SK-N-SH (cell line): ENCODE data around the gene LY6G6C. TPM values are rescaled to one million over a fixed set of nuclear protein-coding genes. Genes with fewer than 3 reads are reported as not detected.

Experiments used
- CTCF ChIA-PET: fragments of 300-600, 350-600 bp; formaldehyde crosslinking; extraction: SDS; loops from one replicate; lab custom pipeline; 2021; lab: Yijun Ruan, JAX
- POLR2A ChIA-PET: fragments of 350-600 bp; sonication (Branson Sonifier 250); formaldehyde crosslinking; extraction: SDS; loops from one replicate; lab custom pipeline; 2020; ENCODE audit warnings: antibody characterized with exemption, inconsistent platforms; lab: Yijun Ruan, JAX
- DNase-seq: peaks from one replicate; pipeline ENCODE4 v3.0.0; 2012
- H2AFZ ChIP-seq: fragments of 200-600 bp; sonication (generic); 2 replicates; pipeline ENCODE4 v1.8.1; 2016; ENCODE audit warnings: antibody characterized with exemption, mild to moderate bottlenecking, low read depth
- H3F3A ChIP-seq: fragments of 200-600 bp; sonication (generic); replicated peaks from 2 replicates; pipeline ENCODE3; 2016; ENCODE audit warnings: antibody characterized with exemption, mild to moderate bottlenecking; ENCODE audit not compliant: insufficient read depth
- H3K27ac ChIP-seq, 2 experiments: fragments of 200-500 bp in 1 of 2; fragments of 200-600 bp in 1 of 2; sonication (Bioruptor generic) in 1 of 2; sonication (generic), shearing (Covaris generic) in 1 of 2; 2 replicates each; pipeline versions ENCODE4 v1.5.1 to v1.6.1; 2014 to 2016; ENCODE audit warnings: low read depth in 2 of 2, inconsistent platforms in 1 of 2, low read length in 1 of 2, mild to moderate bottlenecking in 1 of 2, mixed read lengths in 1 of 2
- H3K27me3 ChIP-seq: fragments of 200-600 bp; sonication (generic), shearing (Covaris generic); 2 replicates; pipeline ENCODE4 v1.6.1; 2016; ENCODE audit warnings: mixed run types; ENCODE audit not compliant: insufficient read depth
- H3K36me3 ChIP-seq, 2 experiments: fragments of 200-500 bp in 1 of 2; fragments of 200-600 bp in 1 of 2; sonication (Bioruptor generic) in 1 of 2; sonication (generic) in 1 of 2; replicated peaks in 1 of 2; 2 replicates each; pipeline versions ENCODE3 to v1.5.1; 2014 to 2016; ENCODE audit warnings: low read length in 1 of 2, mild to moderate bottlenecking in 1 of 2; ENCODE audit not compliant: insufficient read depth in 2 of 2, control insufficient read depth in 1 of 2
- H3K4me1 ChIP-seq, 2 experiments: fragments of 200-500 bp in 1 of 2; fragments of 200-600 bp in 1 of 2; sonication (Bioruptor generic) in 1 of 2; sonication (generic), shearing (Covaris generic) in 1 of 2; 2 replicates each; pipeline versions ENCODE4 v1.5.1 to v1.6.1; 2014 to 2016; ENCODE audit warnings: low read depth in 1 of 2, low read length in 1 of 2, mixed run types in 1 of 2; ENCODE audit not compliant: insufficient read depth in 2 of 2, control insufficient read depth in 1 of 2
- H3K4me2 ChIP-seq: fragments of 200-600 bp; sonication (generic), shearing (Covaris generic); 2 replicates; pipeline ENCODE4 v1.6.1; 2017; ENCODE audit warnings: mixed run types
- H3K4me3 ChIP-seq, 2 experiments: fragments of 200-500 bp in 1 of 2; fragments of 200-600 bp in 1 of 2; sonication (Bioruptor generic) in 1 of 2; sonication (generic), shearing (Covaris generic) in 1 of 2; 2 replicates each; pipeline versions ENCODE4 v1.5.1 to v1.8.1; 2014 to 2016; ENCODE audit warnings: low read depth in 2 of 2, inconsistent platforms in 1 of 2, low read length in 1 of 2, mild to moderate bottlenecking in 1 of 2, mixed read lengths in 1 of 2, moderate library complexity in 1 of 2
- H3K79me2 ChIP-seq: fragments of 200-600 bp; sonication (generic); 2 replicates; pipeline ENCODE4 v1.8.1; 2017; ENCODE audit warnings: mild to moderate bottlenecking; ENCODE audit not compliant: insufficient read depth
- H3K9ac ChIP-seq: fragments of 200-600 bp; sonication (generic); 2 replicates; pipeline ENCODE4 v1.6.1; 2017; ENCODE audit warnings: mixed run types
- H3K9me2 ChIP-seq: fragments of 200-600 bp; sonication (generic); 2 replicates; pipeline ENCODE4 v1.6.1; 2017; ENCODE audit warnings: mixed run types
- H3K9me3 ChIP-seq: fragments of 200-600 bp; sonication (generic); 2 replicates; pipeline ENCODE4 v1.6.1; 2017; ENCODE audit warnings: mixed run types, mild to moderate bottlenecking, moderate library complexity
- H4K20me1 ChIP-seq: fragments of 200-600 bp; sonication (generic); 2 replicates; pipeline ENCODE4 v1.6.1; 2017; ENCODE audit warnings: mild to moderate bottlenecking, mixed run types; ENCODE audit not compliant: insufficient read depth
- CHD2 ChIP-seq: fragments of 150-350 bp; IDR thresholded peaks from 2 replicates; pipeline ENCODE4 v1.6.1; 2018; ENCODE audit warnings: low read length; ENCODE audit not compliant: partially characterized antibody
- CTCF ChIP-seq: fragments of 200-600 bp; sonication (generic); IDR thresholded peaks from 2 replicates; pipeline ENCODE4 v1.6.1; 2017; ENCODE audit warnings: antibody characterized with exemption, mild to moderate bottlenecking, moderate library complexity
- FOSL2 ChIP-seq: IDR thresholded peaks from 2 replicates; pipeline ENCODE4 v1.4.0; 2012; ENCODE audit warnings: low read depth, mild to moderate bottlenecking, moderate library complexity, borderline replicate concordance
- FOXM1 ChIP-seq: IDR thresholded peaks from 2 replicates; pipeline ENCODE4 v1.4.0; 2012; ENCODE audit warnings: low read depth, mild to moderate bottlenecking
- GABPA ChIP-seq: IDR thresholded peaks from 2 replicates; pipeline ENCODE4 v1.4.0; 2012; ENCODE audit warnings: low read depth, mild to moderate bottlenecking
- JUND ChIP-seq: IDR thresholded peaks from 2 replicates; pipeline ENCODE4 v1.4.0; 2012
- MAX ChIP-seq: IDR thresholded peaks from 2 replicates; pipeline ENCODE4 v1.4.0; 2012; ENCODE audit warnings: low read depth
- NRF1 ChIP-seq: IDR thresholded peaks from 2 replicates; pipeline ENCODE4 v1.6.1; 2012; ENCODE audit warnings: low read depth, mild to moderate bottlenecking, low read length
- POLR2AphosphoS5 ChIP-seq: IDR thresholded peaks from 2 replicates; pipeline ENCODE4 v1.6.1; 2012; ENCODE audit warnings: low read depth, low read length
- RAD21 ChIP-seq: IDR thresholded peaks from 2 replicates; pipeline ENCODE4 v1.6.1; 2012; ENCODE audit warnings: mild to moderate bottlenecking, low read length
- RCOR1 ChIP-seq: fragments of 150-350 bp; IDR thresholded peaks from 2 replicates; pipeline ENCODE4 v1.6.1; 2017; ENCODE audit warnings: antibody characterized with exemption, low read length
- REST ChIP-seq: IDR thresholded peaks from 2 replicates; pipeline ENCODE4 v1.6.1; 2012; ENCODE audit warnings: mild to moderate bottlenecking, low read depth, low read length, moderate library complexity
- RXRA ChIP-seq: IDR thresholded peaks from 2 replicates; pipeline ENCODE4 v1.4.0; 2012; ENCODE audit warnings: low read depth, mild to moderate bottlenecking, borderline replicate concordance
- SMC3 ChIP-seq: IDR thresholded peaks from 2 replicates; pipeline ENCODE4 v1.6.1; 2012; ENCODE audit warnings: low read depth, low read length, improper control_type of control experiment
- TAF1 ChIP-seq: IDR thresholded peaks from 2 replicates; pipeline ENCODE4 v1.6.1; 2012; ENCODE audit warnings: low read depth, mild to moderate bottlenecking, low read length, moderate library complexity, borderline replicate concordance
- TCF12 ChIP-seq: IDR thresholded peaks from 2 replicates; pipeline ENCODE4 v1.4.0; 2012
- USF1 ChIP-seq: IDR thresholded peaks from 2 replicates; pipeline ENCODE4 v1.4.0; 2012; ENCODE audit warnings: low read depth, borderline replicate concordance
- WGBS: methylation state at CpG from one replicate; pipeline ENCODE4 v1.1.6; 2017; ENCODE audit warnings: low lambda C conversion rate; 5-methylcytosine and 5-hydroxymethylcytosine counted together
- polyA plus RNA-seq, 3 experiments: library from polyadenylated mRNA; depleted of rRNA; stranded (reverse); fragments of >200 nt; gene quantifications; 2 replicates each; pipeline ENCODE4 v1.2.3, GENCODE V29; 2012

LY6G6C gene
- polyA plus RNA-seq, 1 of the 3 experiments (the other 2 are of a cell fraction): not detected

GRCh38 chr6:31734821-31735406 lies 13.4 kb upstream of the LY6G6C start (continued):
- TF ChIP-seq CHD2 (peak; percentile 20), TCF12 (peak; percentile 21; the same call in 1 of the 2 replicates), REST (no peak), TAF1 (0 out of 2 replicates have a peak, but pooled peaks have one; percentile 4), FOXM1 (no peak), GABPA (peak; percentile 58)

GRCh38 chr6:31734247-31734820 lies 12.8 kb upstream of the LY6G6C start:
- H3K4me1 ChIP-seq: peaks cover 28 to 38% of the 10 kb centered on the region in 2 experiments; a peak in 3 of 4 replicates
- DNase-seq: no peak
- TF ChIP-seq RXRA (no peak; the same call in 1 of the 2 replicates), RAD21 (no peak), POLR2AphosphoS5 (no peak), RCOR1 (no peak), USF1 (no peak), CHD2 (no peak), NRF1 (no peak), CTCF (no peak), FOSL2 (no peak), GABPA (no peak), TCF12 (no peak), JUND (no peak), REST (no peak), MAX (no peak), SMC3 (no peak)
- peak overlapping the region; percentile 97 for H3K9ac ChIP-seq
- ChIA-PET CTCF (interaction anchor here (1.3 to 7.3 kb wide), 3 partner anchors 50 to 96 kb away, joined by 3 to 45 read pairs (median 3); partner anchors contain the start of gene VARS1), POLR2A (no interaction called here)
- H3K9me3 ChIP-seq: no peaks in the 10 kb centered on the region
- H2AFZ ChIP-seq: no peak overlapping the region
- peaks cover 63% of the 10 kb centered on the region for H3K79me2 ChIP-seq
- H3K27me3 ChIP-seq: no peaks in the 10 kb centered on the region
- 20% methylated on average over 1 of the region's 2 CpGs for WGBS
- peak overlapping the region; percentile 88 to 90 for H3K27ac ChIP-seq
- peaks cover 26 to 39% of the 10 kb centered on the region in 2 experiments for H3K36me3 ChIP-seq
- H3K9me2 ChIP-seq: no peaks in the 10 kb centered on the region
- peaks cover 63% of the 10 kb centered on the region for H3F3A ChIP-seq
- peak overlapping the region; percentile 85 to 86 for H3K4me3 ChIP-seq
- H3K4me2 ChIP-seq: peak overlapping the region; percentile 99
- peaks cover 21% of the 10 kb centered on the region for H4K20me1 ChIP-seq
